Hepatocyte (in vitro differentiated cells): ENCODE results near the gene COQ5. TPM values are rescaled to one million over a fixed set of nuclear protein-coding genes. Genes with fewer than 3 reads are reported as not detected.

Source experiments
- DNase-seq: peaks from one replicate; pipeline ENCODE4 v3.0.0-alpha.2; 2016; ENCODE audit warnings: low spot score
- H2AFZ ChIP-seq: fragments of 200-600 bp; sonication (generic); 2 replicates; pipeline ENCODE4 v1.6.0; 2016; ENCODE audit warnings: antibody characterized with exemption, mild to moderate bottlenecking
- H3K27ac ChIP-seq: fragments of 200-600 bp; sonication (generic); 2 replicates; pipeline ENCODE4 v1.5.1; 2016; ENCODE audit warnings: mild to moderate bottlenecking
- H3K27me3 ChIP-seq: fragments of 200-600 bp; sonication (generic); 2 replicates; pipeline ENCODE4 v1.6.1; 2016
- H3K36me3 ChIP-seq: fragments of 200-600 bp; sonication (generic); replicated peaks from 2 replicates; pipeline ENCODE4 v1.5.1; 2016; ENCODE audit warnings: low read depth; ENCODE audit not compliant: insufficient read depth
- H3K4me1 ChIP-seq: fragments of 200-600 bp; sonication (generic); 2 replicates; pipeline ENCODE4 v1.5.1; 2016; ENCODE audit warnings: mild to moderate bottlenecking, moderate library complexity; ENCODE audit not compliant: insufficient read depth
- H3K4me2 ChIP-seq: fragments of 200-600 bp; sonication (generic); 2 replicates; pipeline ENCODE4 v1.6.0; 2016
- H3K4me3 ChIP-seq: fragments of 200-600 bp; sonication (generic); 2 replicates; pipeline ENCODE4 v1.5.1; 2016; ENCODE audit warnings: mild to moderate bottlenecking
- H3K79me2 ChIP-seq: fragments of 200-600 bp; sonication (generic); 2 replicates; pipeline ENCODE4 v1.6.0; 2017; ENCODE audit warnings: mild to moderate bottlenecking
- H3K9me2 ChIP-seq: fragments of 200-600 bp; sonication (generic); replicated peaks from 2 replicates; pipeline ENCODE4 v1.6.0; 2017; ENCODE audit warnings: mild to moderate bottlenecking; ENCODE audit not compliant: insufficient read depth
- H3K9me3 ChIP-seq: fragments of 200-600 bp; sonication (generic); 2 replicates; pipeline ENCODE4 v1.5.1; 2016; ENCODE audit warnings: low read depth, mild to moderate bottlenecking
- H4K20me1 ChIP-seq: fragments of 200-600 bp; sonication (generic); 2 replicates; pipeline ENCODE4 v1.6.0; 2016; ENCODE audit warnings: mild to moderate bottlenecking; ENCODE audit not compliant: insufficient read depth, poor library complexity, severe bottlenecking
- EZH2 ChIP-seq: fragments of 200-600 bp; sonication (generic); IDR thresholded peaks from 2 replicates; pipeline ENCODE4 v1.6.1; 2016; ENCODE audit warnings: antibody characterized with exemption, mild to moderate bottlenecking, borderline replicate concordance
- EZH2phosphoT487 ChIP-seq: fragments of 200-600 bp; sonication (generic); IDR thresholded peaks from one replicate; pipeline ENCODE4 v1.6.1; 2018; ENCODE audit warnings: antibody characterized with exemption, mild to moderate bottlenecking, low read depth, moderate library complexity; ENCODE audit not compliant: unreplicated experiment, severe bottlenecking
- WGBS: methylation state at CpG from one replicate; pipeline ENCODE4 v1.1.6; 2016; ENCODE audit warnings: low lambda C conversion rate; ENCODE audit errors: missing lambda C conversion rate; 5-methylcytosine and 5-hydroxymethylcytosine counted together
- polyA plus RNA-seq: library from polyadenylated mRNA; unstranded; fragments of >200 nt; fragmentation: Nextera tagmentation; extraction: Ambion mirVana; gene quantifications from 2 replicates; pipeline ENCODE4 v1.2.1, GENCODE V29; 2016
- total RNA-seq: library from RNA; depleted of rRNA; stranded (reverse); fragments of >200 nt; gene quantifications from 2 replicates; pipeline ENCODE4 v1.2.3, GENCODE V29; 2014
- TF ChIP-seq, protein P1 (sequence below): fragments of 200-600 bp; sonication (generic); IDR thresholded peaks from 2 replicates; pipeline ENCODE4 v1.5.1; 2016; ENCODE audit warnings: antibody characterized with exemption, mild to moderate bottlenecking; ENCODE audit not compliant: poor library complexity

The COQ5 gene
- total and polyA plus RNA-seq, 2 experiments from 2014 or later: 37.0 to 40.7 TPM

DNA sequence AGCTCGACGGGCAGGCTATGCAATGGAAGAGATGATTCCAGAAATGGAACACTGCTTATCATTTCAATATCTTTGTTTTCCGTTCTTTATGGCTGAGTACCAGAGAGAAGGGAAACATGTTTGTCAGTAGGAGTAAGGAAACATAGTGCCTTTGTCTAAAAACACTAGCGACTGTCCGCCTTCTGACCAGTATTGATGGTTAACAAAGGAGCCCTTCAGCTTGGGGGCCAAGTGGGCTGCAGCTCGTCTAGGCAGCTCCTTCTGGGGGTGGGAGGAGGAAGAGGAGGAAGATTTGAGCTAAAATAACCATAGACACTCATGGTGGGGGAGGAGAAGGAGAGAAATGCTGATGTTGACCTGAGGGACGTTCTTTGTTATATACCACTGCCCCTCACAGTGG, 15.0 kb downstream of the COQ5 start:
- no peaks in the 10 kb centered on the region for H3K79me2 ChIP-seq
- no peak overlapping the region for H2AFZ ChIP-seq
- no peaks in the 10 kb centered on the region for H3K9me2 ChIP-seq
- no peak for TF ChIP-seq EZH2
- TF ChIP-seq, protein P1, sequence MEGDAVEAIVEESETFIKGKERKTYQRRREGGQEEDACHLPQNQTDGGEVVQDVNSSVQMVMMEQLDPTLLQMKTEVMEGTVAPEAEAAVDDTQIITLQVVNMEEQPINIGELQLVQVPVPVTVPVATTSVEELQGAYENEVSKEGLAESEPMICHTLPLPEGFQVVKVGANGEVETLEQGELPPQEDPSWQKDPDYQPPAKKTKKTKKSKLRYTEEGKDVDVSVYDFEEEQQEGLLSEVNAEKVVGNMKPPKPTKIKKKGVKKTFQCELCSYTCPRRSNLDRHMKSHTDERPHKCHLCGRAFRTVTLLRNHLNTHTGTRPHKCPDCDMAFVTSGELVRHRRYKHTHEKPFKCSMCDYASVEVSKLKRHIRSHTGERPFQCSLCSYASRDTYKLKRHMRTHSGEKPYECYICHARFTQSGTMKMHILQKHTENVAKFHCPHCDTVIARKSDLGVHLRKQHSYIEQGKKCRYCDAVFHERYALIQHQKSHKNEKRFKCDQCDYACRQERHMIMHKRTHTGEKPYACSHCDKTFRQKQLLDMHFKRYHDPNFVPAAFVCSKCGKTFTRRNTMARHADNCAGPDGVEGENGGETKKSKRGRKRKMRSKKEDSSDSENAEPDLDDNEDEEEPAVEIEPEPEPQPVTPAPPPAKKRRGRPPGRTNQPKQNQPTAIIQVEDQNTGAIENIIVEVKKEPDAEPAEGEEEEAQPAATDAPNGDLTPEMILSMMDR: no peak
- no peak for TF ChIP-seq EZH2phosphoT487
- no peaks in the 10 kb centered on the region for H3K36me3 ChIP-seq
- H3K4me3 ChIP-seq: no peak overlapping the region
- H3K27ac ChIP-seq: no peak overlapping the region
- no peaks in the 10 kb centered on the region for H3K27me3 ChIP-seq
- no peak overlapping the region for H3K4me2 ChIP-seq
- no peaks in the 10 kb centered on the region for H3K4me1 ChIP-seq
- 97% methylated on average over 7 of the region's 7 CpGs for WGBS
- no peaks in the 10 kb centered on the region for H3K9me3 ChIP-seq
- H4K20me1 ChIP-seq: no peaks in the 10 kb centered on the region
- no peak for DNase-seq

DNA sequence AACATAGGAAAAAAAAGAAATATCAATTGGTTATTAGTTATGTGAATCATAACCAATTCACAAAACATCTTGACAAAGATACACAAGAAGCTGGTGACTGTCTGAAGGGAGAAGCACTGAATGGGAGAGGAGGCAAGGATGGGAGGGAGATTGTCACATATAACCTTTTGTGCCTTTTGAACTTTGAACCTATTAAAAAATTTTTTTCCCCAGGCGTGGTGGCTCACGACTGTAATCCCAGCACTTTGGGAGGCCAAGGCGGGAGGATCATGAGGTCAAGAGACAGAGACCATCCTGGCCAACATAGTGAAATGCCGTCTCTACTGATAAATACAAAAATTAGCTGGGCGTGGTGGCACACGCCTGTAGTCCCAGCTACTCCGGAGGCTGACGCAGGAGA, 20.4 kb downstream of the COQ5 start:
- Histone ChIP-seq H3K9me3 (no peaks in the 10 kb centered on the region), H3K36me3 (no peaks in the 10 kb centered on the region), H3K4me3 (no peak overlapping the region), H2AFZ (no peak overlapping the region), H3K27me3 (no peaks in the 10 kb centered on the region), H4K20me1 (no peaks in the 10 kb centered on the region), H3K27ac (no peak overlapping the region), H3K4me2 (no peak overlapping the region), H3K79me2 (no peaks in the 10 kb centered on the region), H3K9me2 (no peaks in the 10 kb centered on the region), H3K4me1 (no peaks in the 10 kb centered on the region)
- TF ChIP-seq, protein P1: no peak
- TF ChIP-seq EZH2 (no peak), EZH2phosphoT487 (no peak)
- DNase-seq: no peak
- WGBS: 97% methylated on average over 8 of the region's 8 CpGs

DNA sequence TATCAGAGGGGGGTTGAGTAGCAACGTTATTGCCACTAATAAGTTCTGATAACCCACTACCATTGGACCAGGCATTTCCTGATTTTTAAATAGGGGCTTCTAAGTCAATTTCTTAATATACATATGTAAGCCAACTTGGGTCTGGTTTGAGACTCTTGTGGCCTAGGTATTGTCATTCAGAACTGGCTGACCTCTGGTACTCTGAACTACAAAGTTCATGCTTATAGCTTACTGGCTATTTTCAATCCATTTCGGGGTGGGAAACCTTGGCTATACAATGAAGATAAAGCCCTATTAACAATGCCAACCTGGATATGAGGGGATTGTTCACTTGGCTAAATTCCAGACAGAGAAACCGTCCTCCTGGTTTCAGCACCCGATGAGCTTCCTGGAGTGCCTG, 24.4 kb downstream of the COQ5 start:
- 88% methylated on average over 4 of the region's 4 CpGs for WGBS
- no peaks in the 10 kb centered on the region for H3K9me2 ChIP-seq
- H2AFZ ChIP-seq: no peak overlapping the region
- TF ChIP-seq EZH2phosphoT487: no peak
- TF ChIP-seq EZH2: no peak
- TF ChIP-seq, protein P1: no peak
- H3K4me1 ChIP-seq: no peaks in the 10 kb centered on the region
- no peak overlapping the region for H3K4me2 ChIP-seq
- no peaks in the 10 kb centered on the region for H4K20me1 ChIP-seq
- H3K9me3 ChIP-seq: no peaks in the 10 kb centered on the region
- no peak overlapping the region for H3K4me3 ChIP-seq
- no peak for DNase-seq
- H3K36me3 ChIP-seq: no peaks in the 10 kb centered on the region
- no peaks in the 10 kb centered on the region for H3K27me3 ChIP-seq
- H3K27ac ChIP-seq: no peak overlapping the region
- no peaks in the 10 kb centered on the region for H3K79me2 ChIP-seq

DNA sequence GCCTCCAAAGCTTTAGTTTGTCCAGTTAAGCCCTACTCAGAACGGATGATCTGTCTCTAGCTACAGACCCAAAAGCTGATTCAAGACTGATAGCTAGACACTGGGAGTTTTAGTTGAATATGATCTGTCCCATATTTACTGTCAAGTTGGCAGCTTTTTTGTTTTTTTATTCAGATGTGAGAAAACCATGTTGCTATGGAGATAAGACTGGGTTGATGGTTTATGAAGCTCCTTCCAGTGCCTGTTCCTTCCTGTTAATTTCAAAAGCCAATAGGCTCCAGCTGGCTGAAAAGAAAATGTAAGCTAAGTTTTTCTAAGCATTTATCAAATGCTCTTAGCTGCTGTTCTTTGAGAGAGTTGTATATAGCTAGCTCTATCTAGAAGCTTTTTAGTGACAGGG, 28.4 kb downstream of the COQ5 start:
- peaks cover 7% of the 10 kb centered on the region for H3K4me1 ChIP-seq
- peaks cover 32% of the 10 kb centered on the region for H3K79me2 ChIP-seq
- no peaks in the 10 kb centered on the region for H3K9me2 ChIP-seq
- no peaks in the 10 kb centered on the region for H3K36me3 ChIP-seq
- H3K27me3 ChIP-seq: no peaks in the 10 kb centered on the region
- no peaks in the 10 kb centered on the region for H3K9me3 ChIP-seq
- no peak overlapping the region for H3K4me2 ChIP-seq
- TF ChIP-seq EZH2phosphoT487: no peak
- no peak for TF ChIP-seq EZH2
- TF ChIP-seq, protein P1: no peak
- no peak for DNase-seq
- H3K27ac ChIP-seq: no peak overlapping the region
- H3K4me3 ChIP-seq: no peak overlapping the region
- no peak overlapping the region for H2AFZ ChIP-seq
- 76% methylated on average over 1 of the region's 1 CpG for WGBS
- peaks cover 19% of the 10 kb centered on the region for H4K20me1 ChIP-seq
